Spleen (tissue), 11 donors: ENCODE measurements around the gene LEP. TPM values are rescaled to one million over a fixed set of nuclear protein-coding genes. Genes with fewer than 3 reads are reported as not detected.

Experiments
- DNase-seq: peaks from one replicate; pipeline ENCODE4 v3.0.0-alpha.2; 2020
- H3K27ac ChIP-seq, 8 donors: fragments of 200-600 bp; sonication (generic) in 7 of 8; 1 replicate in 4 of 8; 2 replicates in 4 of 8; pipeline versions ENCODE4 v1.5.0 to v1.8.0; 2016 to 2021; ENCODE audit warnings: inconsistent platforms in 4 of 8, mild to moderate bottlenecking in 4 of 8, moderate library complexity in 1 of 8
- H3K27me3 ChIP-seq, 7 donors: fragments of 200-600 bp; sonication (generic) in 6 of 7; replicated peaks in 1 of 7; 1 replicate in 4 of 7; 2 replicates in 3 of 7; pipeline versions ENCODE4 v1.5.0 to v1.8.0; 2016 to 2021; ENCODE audit warnings: inconsistent platforms in 3 of 7, mild to moderate bottlenecking in 1 of 7
- H3K36me3 ChIP-seq, 6 donors: fragments of 200-600 bp; sonication (generic) in 5 of 6; 1 replicate in 4 of 6; 2 replicates in 2 of 6; pipeline versions ENCODE4 v1.5.0 to v1.8.0; 2016 to 2021; ENCODE audit warnings: inconsistent platforms in 2 of 6
- H3K4me1 ChIP-seq, 6 donors: fragments of 200-600 bp; sonication (generic) in 5 of 6; 1 replicate in 3 of 6; 2 replicates in 3 of 6; pipeline versions ENCODE4 v1.5.0 to v1.8.0; 2016 to 2021; ENCODE audit warnings: inconsistent platforms in 3 of 6
- H3K4me3 ChIP-seq, 8 donors: fragments of 200-600 bp; sonication (generic) in 7 of 8; 1 replicate in 4 of 8; 2 replicates in 4 of 8; pipeline versions ENCODE4 v1.5.0 to v1.8.0; 2016 to 2021; ENCODE audit warnings: inconsistent platforms in 4 of 8, mild to moderate bottlenecking in 4 of 8, moderate library complexity in 2 of 8
- H3K9me3 ChIP-seq, 8 donors: fragments of 200-600 bp; sonication (generic) in 7 of 8; 1 replicate in 4 of 8; 2 replicates in 4 of 8; pipeline versions ENCODE4 v1.5.0 to v1.8.0; 2016 to 2021; ENCODE audit warnings: inconsistent platforms in 4 of 8
- POLR2A ChIP-seq, 3 donors: fragments of 450-650 bp; IDR thresholded peaks; one replicate each; pipeline ENCODE4 v1.5.1; 2017; ENCODE audit warnings: antibody characterized with exemption in 3 of 3, mild to moderate bottlenecking in 1 of 3
- POLR2AphosphoS5 ChIP-seq, 3 donors: sonication (generic); formaldehyde crosslinking; IDR thresholded peaks; one replicate each; pipeline ENCODE4 v1.5.1; 2017; ENCODE audit warnings: antibody characterized with exemption in 3 of 3
- WGBS, 5 donors: extraction: QIAGEN DNeasy Blood & Tissue Kit in 3 of 5; methylation state at CpG; one replicate each; pipeline versions ENCODE4 v1.1.5 to v1.1.7; 2013 to 2018; 5-methylcytosine and 5-hydroxymethylcytosine counted together
- intact Hi-C: fragments of 100-400 bp; cut with DNase I; formaldehyde crosslinking; loops from one replicate; pipeline ENCODE4 v1.15.0; 2023; ENCODE audit warnings: low total_unique reads
- polyA plus RNA-seq, 3 donors: library from polyadenylated mRNA; stranded (reverse); fragments of 200-250 nt; gene quantifications; one replicate each; pipeline ENCODE4 v1.2.1, GENCODE V29; 2013
- total RNA-seq, 7 donors: library from RNA; depleted of rRNA in 3 of 7; stranded (reverse); fragments of >200 nt in 3 of 7; fragmentation: NEBNext Ultra II Directional in 4 of 7; extraction: Animal tissue kit (Norgen Biotek cat#: 25700) in 4 of 7; gene quantifications; one replicate each; pipeline versions ENCODE4 v1.1.0 to v1.2.1, GENCODE V29; 2016 to 2021
- TF ChIP-seq, protein P1 (sequence below), 11 experiments: fragments of 200-600 bp in 7 of 11; fragments of 450-650 bp in 4 of 11; sonication (generic) in 4 of 11; IDR thresholded peaks in 8 of 11; conservative IDR thresholded peaks in 3 of 11; 1 replicate in 7 of 11; 2 replicates in 4 of 11; pipeline versions ENCODE4 v1.4.0 to v1.8.0; 2016 to 2021; ENCODE audit warnings: antibody characterized with exemption in 11 of 11, inconsistent platforms in 4 of 11, mild to moderate bottlenecking in 1 of 11
- donor health status: healthy with polysubstance abuse.
- donor health status: DM: no; HTN: no; CAD: no; lungs with moderate emphysema.
- donor health status: DM: no; HTN: no; CAD: no.
- donor health status: Bipolar disorder and iron deficiency.
- donor health status: healthy.
- donor health status: DM: no; HTN: no; CAD: no.
- donor health status: DM: yes; HTN: yes; CAD: no.

The LEP gene
- total and polyA plus RNA-seq, 10 donors = 0.06 to 0.44 (median 0.13) TPM; not detected in 5

DNA sequence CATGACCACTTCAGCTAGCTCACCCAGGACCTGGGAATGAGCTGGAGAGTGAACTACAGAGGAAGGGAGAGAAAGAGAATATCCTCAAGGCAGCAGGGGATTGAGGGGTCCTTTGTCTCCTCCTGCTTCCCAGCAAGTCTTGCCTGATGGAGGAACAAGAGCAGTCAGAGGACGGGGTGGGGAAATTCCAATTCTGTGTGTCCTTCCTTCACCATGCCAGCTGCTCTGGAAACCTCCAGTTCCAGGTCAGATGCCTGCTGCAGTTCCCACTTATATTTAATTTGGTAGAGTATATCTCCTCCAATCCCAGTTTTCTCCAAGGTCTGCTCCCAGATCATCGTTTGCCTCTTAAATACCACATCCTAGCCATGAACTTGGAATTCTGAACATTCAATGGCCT, 21.4 kb upstream of the LEP start:
- Histone ChIP-seq H3K27me3 (peaks cover 0 to 17% (median 0%) of the 10 kb centered on the region in 7 donors), H3K4me1 (peaks cover 0 to 26% (median 0%) of the 10 kb centered on the region in 6 donors), H3K27ac (no peak overlapping the region), H3K36me3 (no peaks in the 10 kb centered on the region), H3K4me3 (no peak overlapping the region), H3K9me3 (no peaks in the 10 kb centered on the region)
- intact Hi-C loops = no loop called here
- WGBS, 5 donors = 57 to 84% (median 72%) methylated on average over 2 of the region's 2 CpGs
- TF ChIP-seq, protein P1, sequence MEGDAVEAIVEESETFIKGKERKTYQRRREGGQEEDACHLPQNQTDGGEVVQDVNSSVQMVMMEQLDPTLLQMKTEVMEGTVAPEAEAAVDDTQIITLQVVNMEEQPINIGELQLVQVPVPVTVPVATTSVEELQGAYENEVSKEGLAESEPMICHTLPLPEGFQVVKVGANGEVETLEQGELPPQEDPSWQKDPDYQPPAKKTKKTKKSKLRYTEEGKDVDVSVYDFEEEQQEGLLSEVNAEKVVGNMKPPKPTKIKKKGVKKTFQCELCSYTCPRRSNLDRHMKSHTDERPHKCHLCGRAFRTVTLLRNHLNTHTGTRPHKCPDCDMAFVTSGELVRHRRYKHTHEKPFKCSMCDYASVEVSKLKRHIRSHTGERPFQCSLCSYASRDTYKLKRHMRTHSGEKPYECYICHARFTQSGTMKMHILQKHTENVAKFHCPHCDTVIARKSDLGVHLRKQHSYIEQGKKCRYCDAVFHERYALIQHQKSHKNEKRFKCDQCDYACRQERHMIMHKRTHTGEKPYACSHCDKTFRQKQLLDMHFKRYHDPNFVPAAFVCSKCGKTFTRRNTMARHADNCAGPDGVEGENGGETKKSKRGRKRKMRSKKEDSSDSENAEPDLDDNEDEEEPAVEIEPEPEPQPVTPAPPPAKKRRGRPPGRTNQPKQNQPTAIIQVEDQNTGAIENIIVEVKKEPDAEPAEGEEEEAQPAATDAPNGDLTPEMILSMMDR (IDR thresholded peaks at IDR 0.05 in 8 of 11, conservative IDR thresholded peaks at IDR 0.05 in 3 of 11) = no peak
- TF ChIP-seq POLR2A (IDR thresholded peaks at IDR 0.05) (no peak), POLR2AphosphoS5 (IDR thresholded peaks at IDR 0.05) (no peak)
- DNase-seq = no peak

GRCh38 chr7:128221929-128222403, 19.1 kb upstream of the LEP start:
- H3K4me1 ChIP-seq = peaks cover 0 to 26% (median 0%) of the 10 kb centered on the region in 6 donors
- H3K36me3 ChIP-seq = no peaks in the 10 kb centered on the region
- peak overlapping the region in 6 of 8 donors; percentile 15 to 80 (median 36) for H3K27ac ChIP-seq
- peak in 1 of 3 donors; percentile 20 for TF ChIP-seq POLR2AphosphoS5 (IDR thresholded peaks at IDR 0.05)
- TF ChIP-seq, protein P1 (IDR thresholded peaks at IDR 0.05 in 8 of 11, conservative IDR thresholded peaks at IDR 0.05 in 3 of 11) = no peak
- H3K9me3 ChIP-seq = no peaks in the 10 kb centered on the region
- DNase-seq = no peak
- intact Hi-C loops = no loop called here
- peak overlapping the region in 1 of 8 donors; percentile 9 for H3K4me3 ChIP-seq
- peaks cover 0 to 15% (median 0%) of the 10 kb centered on the region in 7 donors for H3K27me3 ChIP-seq
- WGBS, 5 donors = 67 to 79% (median 69%) methylated on average over 5 of the region's 5 CpGs

DNA sequence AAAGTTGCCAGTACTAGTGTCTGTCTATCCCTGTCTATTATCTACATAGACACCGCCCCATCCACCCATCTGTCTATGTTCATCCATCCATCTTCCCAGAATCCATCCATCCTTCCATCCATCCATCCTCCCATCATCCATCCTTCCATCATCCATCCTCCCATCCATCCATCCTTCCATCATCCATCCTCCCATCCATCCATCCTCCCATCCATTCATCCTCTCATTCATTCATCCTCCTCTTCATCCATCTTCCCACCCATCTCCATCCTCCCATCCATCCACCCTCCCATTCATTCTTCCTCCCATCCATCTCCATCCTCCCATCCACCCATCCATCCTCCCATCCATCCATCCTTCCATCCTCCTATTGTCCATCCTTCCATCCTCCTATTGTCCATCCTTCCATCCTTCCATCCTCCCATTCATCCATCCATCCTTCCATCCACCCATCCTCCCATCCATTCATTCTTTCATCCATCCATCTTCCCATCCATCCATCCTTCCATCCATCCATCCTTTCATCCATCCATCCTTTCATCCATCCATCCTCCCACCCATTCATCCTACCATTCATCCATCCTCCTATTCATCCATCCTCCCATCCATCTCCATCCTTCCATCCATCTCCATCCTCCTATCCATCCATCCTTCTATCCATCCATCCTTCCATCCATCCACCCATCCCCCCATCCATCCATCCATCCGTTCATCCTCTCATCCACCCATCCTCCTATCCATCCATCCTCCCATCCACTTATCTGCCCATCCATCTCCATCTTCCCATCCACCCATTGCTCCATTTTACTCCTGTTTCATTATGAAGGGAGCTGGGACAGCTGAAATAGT, 14.7 kb upstream of the LEP start:
- intact Hi-C loops = no loop called here
- Histone ChIP-seq H3K27me3 (peaks cover 0 to 19% (median 0%) of the 10 kb centered on the region in 7 donors), H3K27ac (no peak overlapping the region), H3K9me3 (no peaks in the 10 kb centered on the region), H3K4me3 (no peak overlapping the region), H3K36me3 (no peaks in the 10 kb centered on the region), H3K4me1 (peaks cover 0 to 26% (median 0%) of the 10 kb centered on the region in 6 donors)
- no peak for DNase-seq
- TF ChIP-seq POLR2AphosphoS5 (IDR thresholded peaks at IDR 0.05) (no peak), POLR2A (IDR thresholded peaks at IDR 0.05) (no peak)
- TF ChIP-seq, protein P1 (IDR thresholded peaks at IDR 0.05 in 8 of 11, conservative IDR thresholded peaks at IDR 0.05 in 3 of 11) = no peak
- WGBS, 5 donors = 81 to 93% (median 84%) methylated on average over 2 of the region's 2 CpGs

DNA sequence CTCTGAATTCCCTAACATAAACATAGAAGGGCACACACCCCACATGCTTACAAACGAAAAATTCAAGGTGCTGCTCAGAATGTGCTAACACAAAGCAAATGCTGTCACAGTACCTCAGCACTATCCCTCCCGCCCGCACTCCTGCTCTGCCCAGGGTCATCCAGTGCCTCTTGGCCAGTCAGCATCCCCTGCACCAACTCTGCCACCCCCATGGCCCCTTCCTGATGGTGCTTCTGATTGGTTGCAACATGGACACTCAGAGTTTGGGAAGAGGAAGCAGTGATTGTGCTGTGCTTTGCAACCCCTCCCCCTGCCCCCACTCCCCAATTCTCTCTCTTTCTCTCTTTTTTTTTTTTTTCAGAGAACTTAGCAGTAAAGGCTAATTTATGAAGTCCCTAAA, 13.8 kb upstream of the LEP start:
- 70 to 84% (median 80%) methylated on average over 3 of the region's 3 CpGs for WGBS, 5 donors
- H3K27me3 ChIP-seq = peaks cover 0 to 22% (median 0%) of the 10 kb centered on the region in 7 donors
- H3K4me3 ChIP-seq = no peak overlapping the region
- no peak for TF ChIP-seq POLR2AphosphoS5 (IDR thresholded peaks at IDR 0.05)
- TF ChIP-seq, protein P1 (IDR thresholded peaks at IDR 0.05 in 8 of 11, conservative IDR thresholded peaks at IDR 0.05 in 3 of 11) = no peak
- no peak for TF ChIP-seq POLR2A (IDR thresholded peaks at IDR 0.05)
- H3K9me3 ChIP-seq = no peaks in the 10 kb centered on the region
- intact Hi-C loops = no loop called here
- no peak for DNase-seq
- peak overlapping the region in 2 of 8 donors; percentile 32 to 71 for H3K27ac ChIP-seq
- H3K36me3 ChIP-seq = no peaks in the 10 kb centered on the region
- H3K4me1 ChIP-seq = peaks cover 0 to 16% (median 0%) of the 10 kb centered on the region in 6 donors
